ENCODE data around the gene ZNF236.
A peak's percentile ranks its signal among the peaks of the same experiment; 100 is the strongest.

ZNF236 gene

DNA sequence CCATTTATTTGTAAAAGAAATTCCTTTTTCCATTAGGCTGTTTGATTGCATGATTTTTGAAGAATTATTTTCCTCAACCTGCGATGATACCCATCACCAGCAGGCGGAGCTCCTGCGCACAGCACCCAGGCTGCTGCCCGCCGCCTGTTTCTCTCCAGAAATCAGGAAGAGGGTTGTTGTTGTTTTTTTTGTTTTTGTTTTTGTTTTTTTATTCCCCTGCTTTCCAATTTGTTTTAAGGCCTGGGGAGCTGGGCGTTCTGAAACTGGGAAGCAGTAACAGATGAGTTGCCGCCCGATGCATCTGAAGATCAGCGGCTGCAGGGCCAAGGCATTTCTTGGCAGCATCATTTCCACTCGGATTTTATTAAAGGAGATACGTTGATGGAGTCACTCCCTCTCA is 178.2 kb downstream of the ZNF236 start:
- DNase-seq (ENCODE audit: extremely low read depth in 1 of 2, low read depth in 1 of 2) = peak; percentile 17 to 40

- DNase-seq (ENCODE audit: extremely low read depth in 1 of 2, low read depth in 1 of 2) = no peak
Measured at GRCh38 chr18:77001041-77001440, 178.7 kb downstream of the ZNF236 start.

DNA sequence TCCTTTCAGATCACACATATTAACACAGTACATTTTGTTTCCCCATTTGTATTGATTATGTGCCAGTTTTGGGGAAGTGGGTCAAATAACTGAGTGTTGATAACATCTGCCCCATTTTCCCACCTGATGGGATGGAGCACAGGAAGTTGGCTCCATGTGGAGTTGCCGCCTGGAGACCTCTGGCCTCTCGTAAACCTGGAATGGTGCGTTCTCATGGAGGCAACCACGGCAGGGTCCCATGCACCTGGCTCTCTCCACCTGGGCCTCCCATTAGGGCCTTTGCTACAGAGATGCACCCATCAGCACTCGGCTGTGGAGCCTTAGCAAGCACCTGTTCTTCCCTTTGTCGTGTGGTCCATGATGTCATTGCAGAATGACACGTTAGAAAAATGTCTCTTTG is 179.6 kb downstream of the ZNF236 start:
- DNase-seq (ENCODE audit: extremely low read depth in 1 of 2, low read depth in 1 of 2) = no peak

- DNase-seq (ENCODE audit: extremely low read depth in 1 of 2, low read depth in 1 of 2) = no peak
Measured at GRCh38 chr18:77002496-77002895, 180.1 kb downstream of the ZNF236 start.

DNA sequence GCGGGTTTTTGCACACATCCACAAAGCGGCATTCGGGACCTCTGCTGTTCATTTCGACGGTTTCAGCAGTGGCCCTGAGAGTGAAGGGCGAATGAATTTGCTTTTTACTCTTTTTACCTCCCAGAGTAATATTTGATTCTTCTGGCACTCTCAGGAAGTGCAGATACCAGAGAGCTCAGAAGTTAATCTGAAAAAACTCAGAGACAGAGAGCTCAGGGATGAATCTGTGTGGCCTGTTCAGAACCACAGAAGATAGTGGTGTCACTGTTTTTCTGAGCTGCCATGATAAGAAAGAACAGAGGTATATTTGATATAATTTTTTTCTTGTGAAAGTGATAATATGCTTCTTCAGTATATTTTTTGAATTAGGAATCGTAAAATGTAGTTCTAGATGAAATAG is 181.0 kb downstream of the ZNF236 start:
- DNase-seq (ENCODE audit: extremely low read depth in 1 of 2, low read depth in 1 of 2) = no peak

GRCh38 chr18:77004555-77005380 is 182.4 kb downstream of the ZNF236 start:
- no peak for DNase-seq (ENCODE audit: extremely low read depth in 1 of 2, low read depth in 1 of 2)

DNA sequence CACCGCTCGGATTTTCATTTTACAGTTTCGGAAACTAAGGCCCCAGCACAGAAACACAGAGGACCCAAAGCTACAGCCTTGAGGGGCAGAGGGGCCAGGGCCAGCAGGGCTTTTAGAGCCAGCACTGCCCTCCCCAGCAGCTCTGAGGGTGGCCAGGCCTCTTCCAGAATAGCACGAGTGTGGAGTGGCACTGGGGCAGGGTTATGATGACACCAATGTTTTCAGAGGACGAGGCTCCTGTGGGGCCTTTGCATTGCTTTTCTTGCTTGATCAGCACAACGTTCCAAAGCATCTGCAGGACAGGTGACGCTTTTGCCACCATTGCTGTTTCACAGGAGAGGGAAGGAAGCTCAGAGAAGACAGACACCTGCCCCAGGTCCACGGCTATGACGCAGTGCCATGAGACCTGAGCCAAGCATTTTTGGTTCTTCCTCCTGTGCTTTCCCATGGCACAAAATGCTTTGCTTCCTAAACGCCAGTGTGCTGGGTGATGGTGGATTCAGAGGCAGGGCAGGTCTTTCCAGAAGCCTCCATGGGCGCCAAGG is 183.4 kb downstream of the ZNF236 start:
- no peak for DNase-seq (ENCODE audit: extremely low read depth in 1 of 2, low read depth in 1 of 2)

DNA sequence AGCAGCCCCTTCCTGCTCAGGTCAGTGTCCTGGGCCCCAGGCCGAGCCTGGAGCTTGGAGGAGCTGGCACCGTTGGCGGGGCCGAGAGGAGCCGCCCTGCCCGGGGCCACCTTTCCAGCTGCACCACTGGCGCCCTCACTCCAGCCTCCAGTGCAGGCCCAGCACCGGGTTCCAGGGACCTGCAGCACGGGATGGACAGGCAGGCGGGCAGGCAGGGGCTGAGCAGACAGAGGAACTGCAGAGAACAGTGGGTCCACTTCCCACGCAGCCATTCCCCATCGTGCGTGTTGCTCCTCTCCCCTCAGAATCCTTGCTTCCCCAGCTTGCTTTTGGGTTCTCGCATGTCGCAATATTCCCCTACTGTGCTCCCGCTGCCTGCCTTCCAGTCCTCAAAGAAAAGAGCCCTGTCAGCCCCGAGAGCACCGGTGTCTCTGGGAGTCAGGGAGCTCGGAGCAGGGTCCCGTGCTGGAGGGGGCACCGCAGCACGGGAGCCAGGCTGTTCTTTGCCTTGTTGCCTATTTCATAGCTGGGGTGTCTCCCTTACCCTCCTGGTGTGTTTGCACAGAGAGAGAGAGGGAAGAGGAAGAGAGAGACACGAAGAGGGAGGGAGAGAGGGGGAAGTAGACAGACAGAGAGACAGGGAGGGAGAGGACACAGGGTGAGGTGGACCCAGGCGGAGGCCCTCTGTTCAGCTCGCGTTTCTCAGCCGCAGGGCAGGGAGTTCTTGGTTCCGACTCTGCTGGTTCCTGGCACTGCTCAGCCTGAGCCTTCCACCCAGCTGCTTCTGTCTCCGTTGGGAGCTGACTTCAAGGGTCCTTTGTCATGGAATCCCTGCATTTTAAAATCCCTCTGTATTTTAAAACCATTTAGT is 184.2 kb downstream of the ZNF236 start:
- no peak for DNase-seq (ENCODE audit: extremely low read depth in 1 of 2, low read depth in 1 of 2)

- no peak for DNase-seq (ENCODE audit: extremely low read depth in 1 of 2, low read depth in 1 of 2)
Measured at GRCh38 chr18:77007251-77007650, 184.9 kb downstream of the ZNF236 start.

GRCh38 chr18:77008006-77008405 is 185.6 kb downstream of the ZNF236 start:
- DNase-seq (ENCODE audit: extremely low read depth in 1 of 2, low read depth in 1 of 2) = no peak

DNA sequence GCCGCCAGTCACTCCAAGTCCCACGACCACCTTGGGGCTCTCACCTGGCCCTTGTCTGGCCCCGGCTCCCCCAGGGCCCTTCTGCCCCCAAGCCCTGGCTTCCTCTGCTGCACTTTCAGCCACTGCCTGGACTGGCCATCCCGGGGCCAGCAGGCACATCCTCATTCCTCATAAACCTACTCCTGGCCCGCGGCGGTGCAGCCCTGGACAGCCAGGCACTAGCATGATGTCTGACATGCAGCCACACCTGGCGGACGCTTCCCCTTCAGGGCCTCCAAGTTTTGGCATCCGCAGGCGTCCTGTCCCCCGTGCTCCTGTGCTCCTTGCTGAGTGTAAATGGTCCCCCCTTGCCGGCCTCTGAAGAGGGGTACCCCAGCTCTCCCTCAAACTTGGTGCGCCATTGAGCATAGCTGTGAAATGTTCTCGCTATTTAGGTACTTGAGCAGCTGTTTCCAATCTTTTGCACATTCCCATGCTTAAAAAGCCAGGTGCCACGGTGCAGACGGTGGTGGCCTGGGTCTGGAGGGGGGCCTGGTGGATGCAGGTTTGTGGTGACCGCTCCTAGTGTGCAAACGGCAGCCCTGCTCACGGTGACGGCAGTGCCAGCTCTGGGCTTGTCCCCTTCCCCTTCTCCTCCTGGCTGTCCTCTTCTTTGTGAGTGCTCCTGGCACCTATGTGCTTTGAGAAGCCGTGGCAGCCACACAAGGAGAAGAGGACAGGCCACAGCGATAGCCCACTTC is 186.4 kb downstream of the ZNF236 start:
- DNase-seq (ENCODE audit: extremely low read depth in 1 of 2, low read depth in 1 of 2) = no peak

DNA sequence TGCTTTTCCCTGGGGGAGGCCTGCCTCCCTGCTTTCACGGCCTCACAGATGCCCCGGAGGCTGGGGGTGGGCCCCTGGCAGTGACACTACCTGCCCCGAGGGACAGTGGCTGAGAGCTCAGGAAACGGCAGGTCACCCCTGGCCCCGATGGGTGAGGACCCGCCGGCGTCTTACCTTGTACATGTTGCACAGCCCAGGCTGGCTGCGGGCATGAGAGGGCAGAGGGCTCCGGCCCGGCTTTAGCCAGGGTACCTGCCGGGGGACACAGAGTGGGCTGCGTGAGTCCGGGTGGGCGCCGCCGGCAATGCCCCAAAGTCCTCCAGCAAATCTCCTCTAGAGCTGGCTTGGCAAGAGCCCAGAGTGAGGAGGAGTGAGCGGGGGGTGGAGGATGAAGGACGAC is 187.3 kb downstream of the ZNF236 start:
- DNase-seq (ENCODE audit: extremely low read depth in 1 of 2, low read depth in 1 of 2) = no peak

DNA sequence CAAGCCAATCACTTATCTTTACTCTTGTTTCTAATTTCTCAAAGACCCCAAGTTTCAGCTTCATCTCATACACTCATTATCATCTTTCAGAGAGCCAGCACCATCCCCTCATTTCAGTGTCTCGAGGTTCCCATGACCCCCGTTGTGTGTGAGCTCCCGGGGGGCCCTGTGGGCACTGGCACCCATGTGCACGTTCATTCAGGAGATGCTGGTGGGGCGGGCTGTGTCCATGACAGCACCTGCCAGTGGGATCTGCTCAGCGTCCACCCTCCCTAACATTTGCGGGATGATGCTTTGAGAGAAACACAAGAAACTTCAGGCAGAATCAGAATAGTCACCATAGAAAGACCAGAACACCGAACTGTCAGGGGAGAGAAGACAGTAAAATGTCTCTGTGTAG is 189.8 kb downstream of the ZNF236 start:
- DNase-seq (ENCODE audit: extremely low read depth in 1 of 2, low read depth in 1 of 2) = no peak

DNA sequence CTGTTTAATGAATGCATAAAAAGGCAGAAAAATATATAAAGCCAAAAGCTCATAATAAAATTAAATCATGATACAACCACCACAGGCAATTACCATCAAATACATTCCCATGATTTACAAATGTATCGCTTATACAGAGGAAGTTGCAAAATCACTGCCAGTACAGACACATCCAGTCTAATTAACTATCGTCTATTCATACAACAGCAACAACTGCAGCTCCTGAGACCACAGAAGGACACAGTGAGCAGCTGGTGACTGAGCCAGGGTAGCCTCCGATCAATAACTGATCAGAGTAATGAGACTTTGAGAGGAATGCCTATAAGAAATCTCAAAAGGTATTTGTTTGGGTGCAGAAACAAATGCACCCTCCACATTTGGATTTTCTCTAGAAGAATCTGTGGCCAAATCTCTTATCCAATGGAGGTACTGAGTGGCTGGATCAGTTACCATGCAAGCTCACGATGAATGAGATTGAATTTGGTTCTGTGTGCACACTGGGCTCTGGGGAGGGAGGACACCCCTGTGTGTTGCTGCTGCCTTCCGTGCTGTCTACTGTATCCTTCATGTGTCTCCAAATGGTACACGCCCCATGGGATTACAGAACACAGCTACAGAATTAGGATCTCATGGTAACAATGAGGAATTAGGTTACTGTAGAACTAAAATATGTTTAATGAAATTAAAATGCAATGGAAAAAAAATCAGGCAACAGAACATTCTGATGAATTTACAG is 190.6 kb downstream of the ZNF236 start:
- no peak for DNase-seq (ENCODE audit: extremely low read depth in 1 of 2, low read depth in 1 of 2)

DNA sequence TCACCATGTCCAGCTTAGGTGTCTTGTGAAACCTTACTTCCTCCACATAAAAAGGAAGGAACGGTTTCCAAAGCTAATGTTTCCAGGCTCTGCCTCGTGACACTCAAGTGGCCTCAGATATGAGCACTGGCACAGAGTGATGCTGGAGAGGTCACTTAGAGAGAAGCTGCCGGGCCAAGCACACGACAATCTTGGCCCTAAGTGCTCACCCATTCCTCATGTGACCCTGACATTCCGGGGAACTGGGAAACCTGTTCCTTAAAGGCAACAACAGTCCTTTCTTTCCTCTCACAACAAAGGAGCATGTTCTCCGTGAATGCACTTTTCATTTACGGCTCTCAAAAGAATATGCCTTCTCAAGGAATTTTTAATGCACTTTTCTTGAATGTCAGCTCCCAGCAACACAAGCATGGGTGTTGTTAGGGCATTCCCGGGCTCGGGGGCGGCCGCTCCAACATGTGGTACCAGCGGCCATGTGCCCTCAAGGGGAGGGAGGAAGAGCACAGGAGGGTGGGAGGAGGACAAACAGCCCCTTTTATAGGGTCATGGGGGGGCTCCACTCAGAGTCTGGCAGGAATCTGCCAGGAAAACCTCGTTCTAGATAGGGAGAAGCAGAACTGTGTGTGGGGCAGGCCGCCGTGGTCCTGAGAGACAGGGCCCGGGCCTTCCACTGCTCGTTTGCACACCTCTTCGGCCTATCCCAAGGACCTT is 191.6 kb downstream of the ZNF236 start:
- no peak for DNase-seq (ENCODE audit: extremely low read depth in 1 of 2, low read depth in 1 of 2)

DNA sequence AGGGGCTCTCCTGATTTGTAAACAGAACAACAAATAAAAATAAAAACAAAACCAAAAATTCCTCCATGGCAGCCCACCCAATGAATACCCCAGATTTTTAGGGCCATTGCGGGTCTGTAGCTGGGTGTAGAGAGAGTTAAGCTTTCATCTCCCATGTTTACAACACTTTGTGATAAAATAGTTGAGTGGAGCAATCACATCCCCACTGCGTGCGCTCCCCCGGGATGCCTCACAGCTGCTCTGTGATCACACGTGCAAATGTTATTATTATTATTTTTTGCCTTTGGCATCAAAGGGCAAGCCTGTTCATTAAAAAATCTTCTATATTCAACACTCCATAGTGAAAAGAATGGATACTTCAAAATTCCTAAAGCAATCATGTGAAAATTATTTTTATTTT is 192.2 kb downstream of the ZNF236 start:
- DNase-seq (ENCODE audit: extremely low read depth in 1 of 2, low read depth in 1 of 2) = no peak

DNA sequence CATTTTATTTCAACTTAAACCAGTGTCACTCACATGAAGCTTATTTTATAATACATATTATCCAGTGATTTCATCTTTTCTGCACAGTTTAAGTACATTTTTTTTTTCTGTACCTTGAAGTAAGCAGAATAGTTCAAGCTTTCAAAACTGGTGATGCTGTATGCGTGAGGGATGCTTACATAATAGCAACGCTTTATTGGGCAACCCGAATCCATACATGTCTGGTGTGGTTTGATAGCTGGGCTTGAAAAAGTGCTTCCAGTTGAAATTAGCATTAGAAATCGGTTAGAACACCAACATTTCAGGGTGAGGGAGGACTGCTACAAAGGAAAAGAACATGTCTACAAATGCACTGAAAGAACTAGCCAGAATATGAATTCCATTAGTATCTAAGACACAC is 192.8 kb downstream of the ZNF236 start:
- no peak for DNase-seq (ENCODE audit: extremely low read depth in 1 of 2, low read depth in 1 of 2)

DNA sequence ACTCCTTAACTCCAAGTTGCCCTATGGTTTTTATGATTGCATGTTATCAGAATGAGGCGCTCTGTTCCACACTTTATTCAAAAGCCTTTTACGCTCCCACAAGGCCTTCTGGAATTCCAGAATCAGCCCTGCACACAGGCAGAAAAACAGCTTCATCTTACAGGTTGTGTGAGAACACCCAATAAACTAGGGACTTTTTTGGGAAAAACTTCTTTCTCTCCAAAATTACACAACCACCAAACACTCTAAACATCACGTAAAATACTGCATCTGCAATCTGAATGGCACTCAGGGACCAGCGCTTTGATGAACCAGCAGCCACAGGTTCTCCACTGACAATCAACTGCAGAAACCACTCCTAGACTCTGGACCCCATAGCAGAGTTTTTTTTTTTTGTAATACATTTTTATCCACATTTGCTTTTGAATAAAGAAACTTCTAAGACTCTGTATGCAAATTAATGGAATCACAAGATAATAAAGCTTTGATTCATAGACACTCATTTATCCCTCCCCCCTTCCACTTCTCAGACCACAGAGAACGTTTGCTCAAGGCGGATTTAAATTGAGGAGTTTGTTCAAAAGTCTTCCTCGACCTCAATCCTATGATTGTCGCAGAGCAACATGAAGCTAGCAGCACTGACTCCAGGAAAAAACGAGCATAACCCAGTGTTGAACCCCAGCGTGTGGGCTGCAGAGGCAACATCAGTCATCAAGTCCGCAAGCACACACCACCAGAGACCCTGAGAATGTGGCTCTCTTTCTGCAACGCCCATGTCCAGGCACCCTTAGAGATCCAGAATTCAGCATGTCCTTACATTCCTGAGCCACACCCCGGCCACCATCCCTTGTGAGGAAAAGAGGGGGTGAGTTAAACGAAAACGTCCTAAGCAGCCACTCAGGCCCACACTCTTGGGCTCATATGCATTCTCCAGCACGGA is 193.7 kb downstream of the ZNF236 start:
- no peak for DNase-seq (ENCODE audit: extremely low read depth in 1 of 2, low read depth in 1 of 2)

DNA sequence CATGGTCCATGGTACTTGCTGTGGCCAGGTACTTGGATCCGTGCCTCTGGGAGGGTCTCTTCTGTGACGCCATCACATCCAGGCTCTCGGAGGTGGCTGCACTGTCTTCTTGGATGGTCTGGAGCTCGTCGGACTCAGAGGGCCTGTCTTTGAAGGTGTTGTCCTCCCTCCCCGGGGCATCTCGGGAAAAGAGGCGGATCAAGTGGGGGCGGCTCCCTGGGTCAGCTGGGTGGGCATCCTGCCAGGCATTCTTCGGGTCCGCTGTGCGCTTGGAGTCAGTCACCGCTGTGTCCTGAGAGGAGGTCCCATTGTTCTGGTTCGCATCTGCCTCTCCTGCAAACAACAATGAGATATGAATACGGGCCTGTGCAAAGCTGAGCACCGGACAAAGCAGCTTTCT is 194.6 kb downstream of the ZNF236 start:
- DNase-seq (ENCODE audit: extremely low read depth in 1 of 2, low read depth in 1 of 2) = no peak
